H1 (cell line): ENCODE measurements around the gene AFAP1L2. TPM values are rescaled to one million over a fixed set of nuclear protein-coding genes. Genes with fewer than 3 reads are reported as not detected.

Source experiments
- CTCF ChIA-PET: fragments of 300-600 bp; sonication (Branson Sonifier 250); formaldehyde crosslinking; loops from one replicate; lab custom pipeline; 2021; ENCODE audit not compliant: partially characterized antibody; lab: Charles Lee
- POLR2A ChIA-PET: fragments of 300-600 bp; sonication (Branson Sonifier 250); formaldehyde crosslinking; loops from one replicate; lab custom pipeline; 2021; ENCODE audit warnings: inconsistent platforms; ENCODE audit not compliant: partially characterized antibody; lab: Charles Lee
- DNase-seq, 2 experiments: peaks; one replicate each; pipeline versions ENCODE4 v3.0.0 to v3.0.0-alpha.2; 2010 to 2022; ENCODE audit warnings: low spot score in 2 of 2, low read depth in 1 of 2, mixed read lengths in 1 of 2
- FAIRE-seq: peaks from 2 replicates; lab custom pipeline; 2011; peaks lifted over from hg19 to GRCh38; lab: Jason Lieb, UNC
- H2AFZ ChIP-seq: 2 replicates; pipeline ENCODE4 v1.8.1; 2012; ENCODE audit warnings: low read length, inconsistent platforms
- H2AK5ac ChIP-seq: 2 replicates; pipeline ENCODE4 v1.6.1; 2013; ENCODE audit warnings: low read depth, low read length
- H2BK120ac ChIP-seq: replicated peaks from 2 replicates; pipeline ENCODE3; 2013; ENCODE audit warnings: low read depth, low read length, inconsistent platforms
- H2BK12ac ChIP-seq: 2 replicates; pipeline ENCODE4 v1.6.1; 2013; ENCODE audit warnings: low read depth, low read length
- H2BK15ac ChIP-seq: 2 replicates; pipeline ENCODE4 v1.6.1; 2013; ENCODE audit warnings: low read length
- H2BK20ac ChIP-seq: 2 replicates; pipeline ENCODE4 v1.6.1; 2013; ENCODE audit warnings: low read length
- H2BK5ac ChIP-seq: 2 replicates; pipeline ENCODE4 v1.6.1; 2013; ENCODE audit warnings: low read depth, low read length
- H3K14ac ChIP-seq: 2 replicates; pipeline ENCODE4 v1.6.1; 2013; ENCODE audit warnings: inconsistent platforms; ENCODE audit not compliant: insufficient read length
- H3K18ac ChIP-seq: 2 replicates; pipeline ENCODE4 v1.6.1; 2013; ENCODE audit warnings: low read length; ENCODE audit errors: extremely low read depth
- H3K23ac ChIP-seq: 2 replicates; pipeline ENCODE4 v1.6.1; 2013; ENCODE audit warnings: inconsistent platforms; ENCODE audit not compliant: insufficient read length
- H3K23me2 ChIP-seq: 2 replicates; pipeline ENCODE4 v1.6.1; 2013; ENCODE audit warnings: low read depth, low read length
- H3K27ac ChIP-seq: 2 replicates; pipeline ENCODE4 v1.6.1; 2011; ENCODE audit warnings: low read depth, low read length, inconsistent platforms
- H3K27me3 ChIP-seq, 4 experiments: replicated peaks in 1 of 4; 1 replicate in 1 of 4; 2 replicates in 3 of 4; pipeline versions ENCODE4 v1.6.1 to v1.8.1; 2011 to 2013; ENCODE audit warnings: low read length in 3 of 4, mild to moderate bottlenecking in 3 of 4, inconsistent platforms in 2 of 4, mixed read lengths in 2 of 4, moderate library complexity in 1 of 4; ENCODE audit not compliant: control insufficient read depth in 3 of 4, insufficient read depth in 3 of 4; ENCODE audit errors: extremely low read depth in 1 of 4
- H3K36me3 ChIP-seq, 4 experiments: 2 replicates each; pipeline versions ENCODE4 v1.6.1 to v1.8.1; 2011 to 2013; ENCODE audit warnings: mild to moderate bottlenecking in 4 of 4, low read length in 3 of 4, moderate library complexity in 2 of 4, control low read depth in 1 of 4, inconsistent platforms in 1 of 4; ENCODE audit not compliant: insufficient read depth in 4 of 4, control insufficient read depth in 2 of 4
- H3K4ac ChIP-seq: replicated peaks from 2 replicates; pipeline ENCODE3; 2013; ENCODE audit warnings: low read length, low read depth, mixed read lengths, inconsistent platforms; ENCODE audit not compliant: insufficient read length
- H3K4me1 ChIP-seq, 4 experiments: replicated peaks in 1 of 4; 1 replicate in 1 of 4; 2 replicates in 3 of 4; pipeline versions ENCODE4 v1.6.1 to v1.8.1; 2011 to 2013; ENCODE audit warnings: low read length in 3 of 4, inconsistent platforms in 2 of 4, mixed read lengths in 1 of 4; ENCODE audit not compliant: insufficient read depth in 4 of 4, control insufficient read depth in 3 of 4
- H3K4me2 ChIP-seq, 2 experiments: 2 replicates each; pipeline versions ENCODE4 v1.6.1 to v1.8.1; 2011 to 2013; ENCODE audit warnings: low read depth in 2 of 2, low read length in 2 of 2, control low read depth in 1 of 2, inconsistent platforms in 1 of 2, mild to moderate bottlenecking in 1 of 2; ENCODE audit not compliant: insufficient read depth in 1 of 2
- H3K4me3 ChIP-seq, 4 experiments: fragments of 200-600, 300-600 bp in 1 of 4; sonication (generic), shearing (Covaris generic), sonication (Bioruptor Twin) in 1 of 4; 2 replicates each; pipeline versions ENCODE4 v1.5.1 to v1.8.1; 2011 to 2016; ENCODE audit warnings: low read length in 4 of 4, low read depth in 3 of 4, control low read depth in 2 of 4, inconsistent platforms in 2 of 4, mild to moderate bottlenecking in 2 of 4, mixed read lengths in 1 of 4, moderate library complexity in 1 of 4; ENCODE audit not compliant: insufficient read depth in 2 of 4; ENCODE audit errors: extremely low read depth in 1 of 4
- H3K56ac ChIP-seq: replicated peaks from 2 replicates; pipeline ENCODE3; 2013; ENCODE audit warnings: low read depth, mild to moderate bottlenecking, mixed read lengths, low read length, inconsistent platforms; ENCODE audit not compliant: insufficient read length
- H3K79me1 ChIP-seq: 2 replicates; pipeline ENCODE4 v1.6.1; 2013; ENCODE audit warnings: low read depth, low read length, control low read depth
- H3K79me2 ChIP-seq, 2 experiments: 2 replicates each; pipeline versions ENCODE4 v1.6.1 to v1.8.1; 2012 to 2013; ENCODE audit warnings: low read length in 2 of 2, mild to moderate bottlenecking in 2 of 2, inconsistent platforms in 1 of 2; ENCODE audit not compliant: insufficient read depth in 2 of 2, control insufficient read depth in 1 of 2
- H3K9ac ChIP-seq, 4 experiments: replicated peaks in 1 of 4; 1 replicate in 1 of 4; 2 replicates in 3 of 4; pipeline versions ENCODE4 v1.6.1 to v1.8.1; 2011 to 2013; ENCODE audit warnings: low read depth in 3 of 4, low read length in 3 of 4, control low read depth in 2 of 4, mild to moderate bottlenecking in 2 of 4, moderate library complexity in 2 of 4, inconsistent platforms in 1 of 4; ENCODE audit errors: extremely low read depth in 1 of 4
- H3K9me3 ChIP-seq, 2 experiments: 2 replicates each; pipeline versions ENCODE4 v1.6.1 to v1.8.1; 2012 to 2013; ENCODE audit warnings: mild to moderate bottlenecking in 2 of 2, moderate library complexity in 2 of 2, control low read depth in 1 of 2, inconsistent platforms in 1 of 2, low read depth in 1 of 2, low read length in 1 of 2, mixed read lengths in 1 of 2; ENCODE audit not compliant: insufficient read depth in 2 of 2
- H4K20me1 ChIP-seq, 2 experiments: replicated peaks in 1 of 2; 2 replicates each; pipeline versions ENCODE3 to v1.8.1; 2011 to 2013; ENCODE audit warnings: inconsistent platforms in 2 of 2, low read length in 2 of 2, mild to moderate bottlenecking in 1 of 2; ENCODE audit not compliant: insufficient read depth in 2 of 2, control insufficient read depth in 1 of 2
- H4K5ac ChIP-seq: 2 replicates; pipeline ENCODE4 v1.6.1; 2013; ENCODE audit warnings: low read length, low read depth, mixed read lengths, inconsistent platforms; ENCODE audit not compliant: insufficient read length
- H4K8ac ChIP-seq: 2 replicates; pipeline ENCODE4 v1.8.0; 2013; ENCODE audit warnings: mild to moderate bottlenecking, moderate library complexity, low read length, inconsistent platforms; ENCODE audit not compliant: insufficient read depth; ENCODE audit errors: extremely low read depth
- H4K91ac ChIP-seq: replicated peaks from 2 replicates; pipeline ENCODE3; 2013; ENCODE audit warnings: low read length, mixed read lengths, inconsistent platforms; ENCODE audit not compliant: insufficient read length
- BACH1 ChIP-seq: IDR thresholded peaks from 2 replicates; pipeline ENCODE4 v1.6.1; 2012; ENCODE audit warnings: low read length, improper control_type of control experiment
- BCL11A ChIP-seq, 2 experiments: IDR thresholded peaks; one replicate each; pipeline ENCODE4 v1.6.1; 2011; ENCODE audit warnings: low read depth in 2 of 2, low read length in 2 of 2, mild to moderate bottlenecking in 2 of 2
- CBX8 ChIP-seq: fragments of 300-800, 300-1000 bp; sonication (generic); IDR thresholded peaks from 2 replicates; pipeline ENCODE4 v1.7.1; 2016; ENCODE audit warnings: low read depth, low read length, borderline replicate concordance
- CREB1 ChIP-seq: IDR thresholded peaks from 2 replicates; pipeline ENCODE4 v1.6.1; 2012; ENCODE audit warnings: inconsistent platforms
- FOSL1 ChIP-seq: IDR thresholded peaks from 2 replicates; pipeline ENCODE4 v1.6.1; 2011; ENCODE audit warnings: mild to moderate bottlenecking, low read depth, low read length, moderate library complexity; ENCODE audit not compliant: insufficient read depth
- JUND ChIP-seq: IDR thresholded peaks from 2 replicates; pipeline ENCODE4 v1.6.1; 2011; ENCODE audit warnings: mild to moderate bottlenecking, improper control_type of control experiment, low read length
- KDM5A ChIP-seq: fragments of 200-600 bp; IDR thresholded peaks from 2 replicates; pipeline ENCODE4 v1.7.1; 2012; ENCODE audit warnings: mild to moderate bottlenecking, low read length, inconsistent platforms, mixed read lengths
- POLR2A ChIP-seq, 2 experiments: IDR thresholded peaks; 1 replicate in 1 of 2; 2 replicates in 1 of 2; pipeline ENCODE4 v1.6.1; 2011; ENCODE audit warnings: low read depth in 2 of 2, low read length in 2 of 2, mild to moderate bottlenecking in 2 of 2; ENCODE audit errors: control extremely low read depth in 1 of 2
- RXRA ChIP-seq: IDR thresholded peaks from 2 replicates; pipeline ENCODE4 v1.6.1; 2011; ENCODE audit warnings: low read depth, mild to moderate bottlenecking, low read length, moderate library complexity; ENCODE audit not compliant: insufficient read depth
- SAP30 ChIP-seq: fragments of 300-600 bp; sonication (generic); IDR thresholded peaks from 2 replicates; pipeline ENCODE4 v1.7.1; 2012; ENCODE audit warnings: low read length, moderate library complexity, mild to moderate bottlenecking, inconsistent platforms; ENCODE audit not compliant: insufficient read depth, insufficient replicate concordance
- TAF7 ChIP-seq: optimal IDR thresholded peaks from 2 replicates; pipeline ENCODE3; 2011; ENCODE audit warnings: low read depth, mild to moderate bottlenecking, inconsistent platforms, low read length, moderate library complexity, borderline replicate concordance
- TEAD4 ChIP-seq: IDR thresholded peaks from 2 replicates; pipeline ENCODE4 v1.6.1; 2012; ENCODE audit warnings: low read depth, low read length, inconsistent platforms, mixed read lengths
- YY1 ChIP-seq: IDR thresholded peaks from 2 replicates; pipeline ENCODE4 v1.6.1; 2011; ENCODE audit warnings: low read depth, mild to moderate bottlenecking, low read length
- WGBS, 2 experiments: shearing (Covaris generic) in 1 of 2; methylation state at CpG; one replicate each; pipeline versions ENCODE4 v1.1.6 to v1.1.7; 2013 to 2015; ENCODE audit warnings: low lambda C conversion rate in 2 of 2, mixed read lengths in 2 of 2, inconsistent platforms in 1 of 2, low coverage in 1 of 2, missing lambda C conversion rate in 1 of 2; ENCODE audit not compliant: insufficient replicate concordance in 2 of 2, insufficient coverage in 1 of 2, insufficient read length in 1 of 2; ENCODE audit errors: extremely low coverage in 1 of 2, missing lambda C conversion rate in 1 of 2; 5-methylcytosine and 5-hydroxymethylcytosine counted together
- polyA plus RNA-seq, 7 experiments: library from polyadenylated mRNA; depleted of rRNA in 3 of 7; stranded (reverse) in 5 of 7; unstranded in 2 of 7; fragments of >200 nt in 5 of 7; fragments of 200-250 nt in 2 of 7; gene quantifications; 1 replicate in 5 of 7; 2 replicates in 1 of 7; 4 replicates in 1 of 7; pipeline versions ENCODE4 v1.2.1 to v1.2.3, GENCODE V29; 2011 to 2013; ENCODE audit warnings: missing spikeins in 2 of 7, mixed read lengths in 2 of 7
- total RNA-seq: library from RNA; stranded (reverse); fragmentation: NEBNext Ultra II Directional; extraction: Animal tissue kit (Norgen Biotek cat#: 25700); gene quantifications from 2 replicates; pipeline ENCODE4 v1.2.1, GENCODE V29; 2021
- TF ChIP-seq, protein P1 (sequence below): IDR thresholded peaks from 2 replicates; pipeline ENCODE4 v1.6.1; 2012; ENCODE audit warnings: low read length, inconsistent platforms

The AFAP1L2 gene
- total and polyA plus RNA-seq, 2 of the 8 experiments (the other 6 are each of a cell fraction or from before 2014, with no cell fraction given) = 3.9 to 6.4 TPM

DNA sequence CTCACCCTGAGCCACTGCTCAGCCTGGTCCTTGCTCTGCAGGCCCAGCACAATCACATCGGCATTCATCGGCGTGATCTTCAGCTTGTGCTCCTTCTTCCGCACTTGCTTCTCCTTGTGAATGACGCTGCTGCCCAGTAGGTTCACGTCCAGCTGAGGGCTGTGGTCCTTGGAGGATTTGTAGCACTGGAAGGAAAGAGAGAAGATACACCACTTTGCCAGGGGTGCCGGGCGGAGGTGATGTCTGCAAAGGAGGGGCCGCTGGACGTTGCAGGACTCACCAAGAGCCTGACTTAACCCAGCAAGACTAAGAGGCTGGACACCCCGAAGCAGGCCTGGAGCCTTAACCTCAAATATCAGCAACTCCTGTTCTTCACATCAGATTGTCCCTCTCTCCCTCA is 90.4 kb downstream of the AFAP1L2 start:
- ChIA-PET CTCF (interaction anchor here (2.5 kb wide), 1 partner anchor 74 kb away, joined by 14 read pairs; no protein-coding TSS in a partner anchor), POLR2A (no interaction called here)
- H3K23ac ChIP-seq = no peak overlapping the region
- DNase-seq = no peak
- no peaks in the 10 kb centered on the region; a peak in 2 of 7 replicates for H3K4me1 ChIP-seq
- H3K4me3 ChIP-seq = no peak overlapping the region
- H3K27me3 ChIP-seq = no peaks in the 10 kb centered on the region
- no peak overlapping the region for H2AK5ac ChIP-seq
- no peak overlapping the region for H3K4ac ChIP-seq
- no peaks in the 10 kb centered on the region; the same call in 1 of the 2 replicates for H3K23me2 ChIP-seq
- no peak overlapping the region for H2BK20ac ChIP-seq
- no peak overlapping the region for H2BK12ac ChIP-seq
- no peak overlapping the region for H3K18ac ChIP-seq
- no peak overlapping the region for H3K9ac ChIP-seq
- no peak overlapping the region for H3K14ac ChIP-seq
- H3K56ac ChIP-seq = no peak overlapping the region
- H3K4me2 ChIP-seq = no peak overlapping the region
- no peak overlapping the region for H2BK15ac ChIP-seq
- H2AFZ ChIP-seq = no peak overlapping the region
- H4K8ac ChIP-seq = no peak overlapping the region
- WGBS, 2 experiments = 78% methylated on average over 11 of the region's 11 CpGs; no CpG with 5 or more reads in 1 of the 2 experiments
- no peak overlapping the region for H2BK120ac ChIP-seq
- H3K9me3 ChIP-seq = no peaks in the 10 kb centered on the region
- H3K79me1 ChIP-seq = no peaks in the 10 kb centered on the region
- H4K91ac ChIP-seq = no peak overlapping the region
- no peaks in the 10 kb centered on the region for H4K20me1 ChIP-seq
- H3K79me2 ChIP-seq = no peaks in the 10 kb centered on the region
- FAIRE-seq = no peak
- H3K27ac ChIP-seq = no peak overlapping the region
- no peaks in the 10 kb centered on the region for H3K36me3 ChIP-seq
- H4K5ac ChIP-seq = no peak overlapping the region
- no peak overlapping the region for H2BK5ac ChIP-seq
- TF ChIP-seq POLR2A (IDR thresholded peaks at IDR 0.05; ENCODE audit: control extremely low read depth in 1 of 2, low read depth in 2 of 2, low read length in 2 of 2) (no peak), FOSL1 (no peak), KDM5A (no peak), CREB1 (no peak), JUND (no peak), YY1 (no peak), TAF7 (no peak), CBX8 (no peak), BACH1 (no peak), BCL11A (IDR thresholded peaks at IDR 0.05; ENCODE audit: low read depth in 2 of 2, low read length in 2 of 2) (no peak), SAP30 (no peak), RXRA (no peak), TEAD4 (no peak)
- TF ChIP-seq, protein P1, sequence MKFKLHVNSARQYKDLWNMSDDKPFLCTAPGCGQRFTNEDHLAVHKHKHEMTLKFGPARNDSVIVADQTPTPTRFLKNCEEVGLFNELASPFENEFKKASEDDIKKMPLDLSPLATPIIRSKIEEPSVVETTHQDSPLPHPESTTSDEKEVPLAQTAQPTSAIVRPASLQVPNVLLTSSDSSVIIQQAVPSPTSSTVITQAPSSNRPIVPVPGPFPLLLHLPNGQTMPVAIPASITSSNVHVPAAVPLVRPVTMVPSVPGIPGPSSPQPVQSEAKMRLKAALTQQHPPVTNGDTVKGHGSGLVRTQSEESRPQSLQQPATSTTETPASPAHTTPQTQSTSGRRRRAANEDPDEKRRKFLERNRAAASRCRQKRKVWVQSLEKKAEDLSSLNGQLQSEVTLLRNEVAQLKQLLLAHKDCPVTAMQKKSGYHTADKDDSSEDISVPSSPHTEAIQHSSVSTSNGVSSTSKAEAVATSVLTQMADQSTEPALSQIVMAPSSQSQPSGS = no peak
